Panc1 (cell line): Measurements from ENCODE around the gene BARX1. TPM values are rescaled to one million over a fixed set of nuclear protein-coding genes. Genes with fewer than 3 reads are reported as not detected.

ENCODE experiments used
- ATAC-seq: fragments of 200-7000 bp; cut with Tn5 transposase; 2 replicates; pipeline ENCODE4 v1.9.1; 2020; ENCODE audit warnings: mild to moderate bottlenecking, moderate library complexity
- BruUV-seq: library from RNA; stranded (reverse); fragments of 400-500 nt; replicated peaks from 2 replicates; lab custom pipeline; 2021; lab: Mats Ljungman, UMichigan
- CTCF ChIA-PET: fragments of 300-600 bp; sonication (Branson Sonifier 250); formaldehyde crosslinking; loops from one replicate; lab custom pipeline; 2022; ENCODE audit warnings: antibody characterized with exemption; lab: Charles Lee
- POLR2A ChIA-PET: fragments of 300-600 bp; sonication (Branson Sonifier 250); formaldehyde crosslinking; loops from one replicate; lab custom pipeline; 2022; ENCODE audit warnings: antibody characterized with exemption; lab: Charles Lee
- DNase-seq: peaks from one replicate; pipeline ENCODE4 v3.0.0-alpha.2; 2010; ENCODE audit warnings: low read depth, low spot score
- H3K27ac ChIP-seq: 2 replicates; pipeline ENCODE4 v1.5.1; 2011; ENCODE audit warnings: mild to moderate bottlenecking, low read length, inconsistent platforms
- H3K27me3 ChIP-seq: fragments of 200-500 bp; sonication (Bioruptor generic); 2 replicates; pipeline ENCODE4 v1.6.0; 2014; ENCODE audit warnings: low read length, inconsistent platforms; ENCODE audit not compliant: control insufficient read depth, insufficient read depth
- H3K36me3 ChIP-seq: fragments of 200-500 bp; sonication (Bioruptor generic); 2 replicates; pipeline ENCODE4 v1.5.1; 2014; ENCODE audit warnings: inconsistent platforms, mild to moderate bottlenecking, low read length, moderate library complexity; ENCODE audit not compliant: control insufficient read depth, insufficient read depth
- H3K4me1 ChIP-seq: 2 replicates; pipeline ENCODE4 v1.5.1; 2011; ENCODE audit warnings: inconsistent platforms, mild to moderate bottlenecking, low read length, moderate library complexity; ENCODE audit not compliant: control insufficient read depth, insufficient read depth
- H3K4me3 ChIP-seq, 2 experiments: 2 replicates each; pipeline ENCODE4 v1.5.1; 2011 to 2012; ENCODE audit warnings: low read depth in 2 of 2, low read length in 2 of 2, mild to moderate bottlenecking in 2 of 2, inconsistent platforms in 1 of 2, moderate library complexity in 1 of 2
- H3K9me3 ChIP-seq: fragments of 200-500 bp; sonication (Bioruptor generic); 2 replicates; pipeline ENCODE4 v1.5.1; 2014; ENCODE audit warnings: low read depth, mild to moderate bottlenecking, inconsistent platforms, low read length, moderate library complexity; ENCODE audit not compliant: control insufficient read depth, insufficient read depth
- POLR2AphosphoS5 ChIP-seq: IDR thresholded peaks from 2 replicates; pipeline ENCODE4 v1.6.1; 2012; ENCODE audit warnings: mild to moderate bottlenecking, low read depth, low read length, moderate library complexity
- SIN3A ChIP-seq: IDR thresholded peaks from 2 replicates; pipeline ENCODE4 v1.6.1; 2012; ENCODE audit warnings: low read depth, mild to moderate bottlenecking, low read length, moderate library complexity, borderline replicate concordance; ENCODE audit not compliant: insufficient read depth
- TCF7L2 ChIP-seq: IDR thresholded peaks from 2 replicates; pipeline ENCODE4 v1.6.1; 2011; ENCODE audit warnings: mild to moderate bottlenecking, low read depth, low read length, inconsistent platforms
- in situ Hi-C: cut with HindIII; loops from 2 replicates; pipeline ENCODE4 v1.10.0; 2016; ENCODE audit warnings: low sequenced_read_pairs, low pct_unique_long_range_greater_than_20kb
- intact Hi-C: fragments of 100-400 bp; cut with micrococcal nuclease; formaldehyde crosslinking; loops from one replicate; pipeline ENCODE4 v1.10.0; 2022; ENCODE audit not compliant: unreplicated experiment
- total RNA-seq: library from RNA; stranded (reverse); gene quantifications from one replicate; pipeline ENCODE4 v1.2.1, GENCODE V29; 2021; ENCODE audit not compliant: unreplicated experiment
- TF ChIP-seq, protein P1 (sequence below), 2 experiments: IDR thresholded peaks; 2 replicates each; pipeline ENCODE4 v1.6.1; 2011 to 2012; ENCODE audit warnings: low read depth in 2 of 2, control low read depth in 1 of 2, low read length in 1 of 2, mild to moderate bottlenecking in 1 of 2, moderate library complexity in 1 of 2; ENCODE audit not compliant: insufficient read depth in 1 of 2
- TF ChIP-seq, protein P2 (sequence below): fragments of 450-650 bp; IDR thresholded peaks from 2 replicates; pipeline ENCODE4 v1.5.1; 2017; ENCODE audit warnings: mild to moderate bottlenecking

Gene BARX1
- total RNA-seq, 1 experiment from 2014 or later, result 81.2 TPM

DNA sequence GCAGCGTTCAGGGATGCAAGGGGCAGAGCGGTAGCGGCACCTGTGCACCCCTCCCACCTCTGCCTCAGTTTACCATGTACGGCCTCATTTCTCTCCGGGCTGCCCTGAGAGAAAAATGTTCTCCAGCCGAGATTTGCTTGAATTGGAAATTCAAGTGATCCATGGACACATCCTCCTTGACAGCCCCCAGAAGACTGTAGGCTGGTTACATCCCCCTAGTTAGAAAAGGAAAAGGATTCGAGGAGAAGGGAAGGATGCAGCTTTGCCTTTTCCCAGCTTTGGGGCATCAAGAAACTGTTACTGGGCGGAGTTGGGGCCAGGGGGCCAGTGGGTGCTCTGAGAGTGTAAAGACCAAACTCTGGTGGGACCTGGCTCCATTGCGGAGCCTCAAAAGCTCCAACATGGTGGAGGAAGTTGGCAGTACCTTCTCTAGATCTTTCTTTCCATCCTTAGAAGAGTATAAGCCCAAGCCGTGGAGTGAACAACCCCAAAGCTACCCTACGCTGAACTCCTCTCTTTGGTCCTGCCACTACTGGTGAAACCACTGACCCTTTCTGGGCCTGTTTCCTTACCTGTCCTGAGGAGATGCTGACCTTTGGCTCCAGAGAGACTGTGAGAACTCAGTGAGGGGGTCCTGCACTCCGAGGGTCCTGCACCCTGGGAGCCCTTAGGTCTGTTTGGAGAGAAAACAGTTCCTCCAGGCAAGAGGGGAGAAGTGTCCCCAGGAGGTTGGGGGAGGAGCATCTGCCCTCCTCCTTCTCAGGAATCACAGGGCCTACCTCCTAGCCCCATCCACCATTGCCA lies 1.0 kb upstream of the BARX1 start:
- intact Hi-C loops (no loop called here), in situ Hi-C loops (no loop called here)
- TF ChIP-seq POLR2AphosphoS5 (no peak), SIN3A (no peak), TCF7L2 (no peak)
- TF ChIP-seq, protein P1, sequence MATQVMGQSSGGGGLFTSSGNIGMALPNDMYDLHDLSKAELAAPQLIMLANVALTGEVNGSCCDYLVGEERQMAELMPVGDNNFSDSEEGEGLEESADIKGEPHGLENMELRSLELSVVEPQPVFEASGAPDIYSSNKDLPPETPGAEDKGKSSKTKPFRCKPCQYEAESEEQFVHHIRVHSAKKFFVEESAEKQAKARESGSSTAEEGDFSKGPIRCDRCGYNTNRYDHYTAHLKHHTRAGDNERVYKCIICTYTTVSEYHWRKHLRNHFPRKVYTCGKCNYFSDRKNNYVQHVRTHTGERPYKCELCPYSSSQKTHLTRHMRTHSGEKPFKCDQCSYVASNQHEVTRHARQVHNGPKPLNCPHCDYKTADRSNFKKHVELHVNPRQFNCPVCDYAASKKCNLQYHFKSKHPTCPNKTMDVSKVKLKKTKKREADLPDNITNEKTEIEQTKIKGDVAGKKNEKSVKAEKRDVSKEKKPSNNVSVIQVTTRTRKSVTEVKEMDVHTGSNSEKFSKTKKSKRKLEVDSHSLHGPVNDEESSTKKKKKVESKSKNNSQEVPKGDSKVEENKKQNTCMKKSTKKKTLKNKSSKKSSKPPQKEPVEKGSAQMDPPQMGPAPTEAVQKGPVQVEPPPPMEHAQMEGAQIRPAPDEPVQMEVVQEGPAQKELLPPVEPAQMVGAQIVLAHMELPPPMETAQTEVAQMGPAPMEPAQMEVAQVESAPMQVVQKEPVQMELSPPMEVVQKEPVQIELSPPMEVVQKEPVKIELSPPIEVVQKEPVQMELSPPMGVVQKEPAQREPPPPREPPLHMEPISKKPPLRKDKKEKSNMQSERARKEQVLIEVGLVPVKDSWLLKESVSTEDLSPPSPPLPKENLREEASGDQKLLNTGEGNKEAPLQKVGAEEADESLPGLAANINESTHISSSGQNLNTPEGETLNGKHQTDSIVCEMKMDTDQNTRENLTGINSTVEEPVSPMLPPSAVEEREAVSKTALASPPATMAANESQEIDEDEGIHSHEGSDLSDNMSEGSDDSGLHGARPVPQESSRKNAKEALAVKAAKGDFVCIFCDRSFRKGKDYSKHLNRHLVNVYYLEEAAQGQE (IDR thresholded peaks at IDR 0.05; ENCODE audit: insufficient read depth in 1 of 2, low read depth in 2 of 2, low read length in 1 of 2), result no peak
- TF ChIP-seq, protein P2, sequence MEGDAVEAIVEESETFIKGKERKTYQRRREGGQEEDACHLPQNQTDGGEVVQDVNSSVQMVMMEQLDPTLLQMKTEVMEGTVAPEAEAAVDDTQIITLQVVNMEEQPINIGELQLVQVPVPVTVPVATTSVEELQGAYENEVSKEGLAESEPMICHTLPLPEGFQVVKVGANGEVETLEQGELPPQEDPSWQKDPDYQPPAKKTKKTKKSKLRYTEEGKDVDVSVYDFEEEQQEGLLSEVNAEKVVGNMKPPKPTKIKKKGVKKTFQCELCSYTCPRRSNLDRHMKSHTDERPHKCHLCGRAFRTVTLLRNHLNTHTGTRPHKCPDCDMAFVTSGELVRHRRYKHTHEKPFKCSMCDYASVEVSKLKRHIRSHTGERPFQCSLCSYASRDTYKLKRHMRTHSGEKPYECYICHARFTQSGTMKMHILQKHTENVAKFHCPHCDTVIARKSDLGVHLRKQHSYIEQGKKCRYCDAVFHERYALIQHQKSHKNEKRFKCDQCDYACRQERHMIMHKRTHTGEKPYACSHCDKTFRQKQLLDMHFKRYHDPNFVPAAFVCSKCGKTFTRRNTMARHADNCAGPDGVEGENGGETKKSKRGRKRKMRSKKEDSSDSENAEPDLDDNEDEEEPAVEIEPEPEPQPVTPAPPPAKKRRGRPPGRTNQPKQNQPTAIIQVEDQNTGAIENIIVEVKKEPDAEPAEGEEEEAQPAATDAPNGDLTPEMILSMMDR, result no peak
- no peaks in the 10 kb centered on the region for H3K36me3 ChIP-seq
- no peaks in the 10 kb centered on the region for H3K27me3 ChIP-seq
- peak overlapping the region; percentile 84 for H3K27ac ChIP-seq
- no peaks in the 10 kb centered on the region for H3K9me3 ChIP-seq
- ATAC-seq (no peak), DNase-seq (no peak)
- no TSS peak for BruUV-seq
- POLR2A ChIA-PET, result no interaction called here
- CTCF ChIA-PET, result no interaction called here
- peak overlapping the region; percentile 67 to 70 for H3K4me3 ChIP-seq
- no peaks in the 10 kb centered on the region for H3K4me1 ChIP-seq

DNA sequence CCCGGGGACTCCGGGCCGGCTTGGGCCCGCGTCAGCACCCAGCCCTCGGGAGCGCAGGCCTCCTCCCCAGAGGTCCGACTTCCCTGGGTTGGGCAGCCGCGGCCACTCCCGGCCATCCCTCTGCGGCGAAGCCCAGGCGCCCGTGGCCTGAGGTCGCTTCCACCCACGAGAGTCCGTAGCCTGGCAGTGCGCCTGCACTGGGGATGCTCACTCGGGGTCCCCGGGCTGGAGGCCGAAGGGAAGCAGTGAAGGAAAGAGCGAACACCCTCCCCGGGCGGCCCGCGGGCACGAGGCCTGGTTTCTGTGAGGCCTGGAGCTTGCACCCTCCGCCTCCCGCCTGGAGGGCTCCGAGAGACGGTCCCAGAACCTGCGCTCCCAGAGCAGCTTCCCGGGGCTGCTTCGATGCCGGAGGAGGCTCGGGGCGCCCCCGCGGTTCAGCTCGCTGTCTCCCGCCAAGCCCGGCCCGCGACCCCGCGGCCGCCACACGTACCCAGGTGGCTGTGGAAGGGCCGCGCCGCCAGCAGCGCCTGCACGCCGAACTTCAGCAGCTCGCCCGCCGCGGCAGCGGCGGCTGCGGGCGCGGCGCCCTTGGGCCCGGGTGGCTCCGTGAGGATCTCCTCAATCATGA lies 607 bp downstream of the BARX1 start:
- in situ Hi-C loops, result no loop called here
- DNase-seq (no peak), ATAC-seq (peak; percentile 48)
- Histone ChIP-seq H3K4me3 (peak overlapping the region; percentile 50 to 53), H3K27me3 (no peaks in the 10 kb centered on the region), H3K27ac (peak overlapping the region; percentile 73), H3K9me3 (no peaks in the 10 kb centered on the region), H3K4me1 (peaks cover 9% of the 10 kb centered on the region), H3K36me3 (no peaks in the 10 kb centered on the region)
- TF ChIP-seq TCF7L2, result no peak
- TF ChIP-seq POLR2AphosphoS5, result no peak
- TF ChIP-seq, protein P1 (IDR thresholded peaks at IDR 0.05; ENCODE audit: insufficient read depth in 1 of 2, low read depth in 2 of 2, low read length in 1 of 2), result no peak
- TF ChIP-seq SIN3A, result no peak
- TF ChIP-seq, protein P2, result no peak
- POLR2A ChIA-PET, result no interaction called here
- CTCF ChIA-PET, result interaction anchor here (1.0 kb wide), 1 partner anchor 46 kb away, joined by 3 read pairs; no protein-coding TSS in a partner anchor
- intact Hi-C loops, result no loop called here
- BruUV-seq, result no TSS peak
